ENCODE measurements around the gene NF1. TPM values are rescaled to one million over a fixed set of nuclear protein-coding genes. Genes with fewer than 3 reads are reported as not detected.

Gene NF1
- polyA plus RNA-seq, 3 donors = 1.2 to 7.4 (median 2.1) TPM

GRCh38 chr17:31293581-31293980, 198.8 kb downstream of the NF1 start:
- Histone ChIP-seq H3K27me3 (ENCODE audit: control insufficient read depth in 2 of 2, insufficient read depth in 2 of 2, low read length in 2 of 2) (no peaks in the 10 kb centered on the region), H3K79me2 (ENCODE audit: insufficient read depth, low read length) (no peaks in the 10 kb centered on the region), H3K4me2 (replicated peaks; ENCODE audit: extremely low read depth, low read length, poor library complexity, severe bottlenecking) (no peak overlapping the region), H3K4me3 (replicated peaks in 1 of 3; ENCODE audit: low read depth in 2 of 3, low read length in 3 of 3) (no peak overlapping the region), H4K20me1 (ENCODE audit: insufficient read depth, low read length) (no peaks in the 10 kb centered on the region), H3K4me1 (ENCODE audit: control insufficient read depth in 1 of 2, insufficient read depth in 2 of 2, low read length in 2 of 2) (peaks cover 0 to 13% of the 10 kb centered on the region in 2 donors), H3K27ac (ENCODE audit: low read depth in 1 of 2, low read length in 2 of 2) (no peak overlapping the region), H3K36me3 (replicated peaks in 1 of 2; ENCODE audit: control insufficient read depth in 1 of 2, insufficient read depth in 2 of 2, low read length in 2 of 2) (no peaks in the 10 kb centered on the region), H3K9me3 (replicated peaks in 1 of 2; ENCODE audit: control insufficient read depth in 1 of 2, insufficient read depth in 1 of 2, low read length in 2 of 2) (no peaks in the 10 kb centered on the region), H2AFZ (ENCODE audit: insufficient read depth, low read depth, low read length, poor library complexity, severe bottlenecking) (no peak overlapping the region), H3K9ac (ENCODE audit: insufficient read depth, low read length, poor library complexity, severe bottlenecking) (no peak overlapping the region)
- DNase-seq = no peak
- intact Hi-C loops (cut with micrococcal nuclease) = loop anchor here in 1 of 2 donors (10.0 kb wide), 1 partner anchor 71 kb away; no protein-coding TSS in a partner anchor
- Mint-ChIP-seq H3K4me1 (peaks cover 14% of the 10 kb centered on the region), H3K27me3 (ENCODE audit: low read depth in 3 of 3) (no peaks in the 10 kb centered on the region), H3K36me3 (peaks cover 0 to 14% of the 10 kb centered on the region in 2 donors), H3K27ac (peak overlapping the region in 1 of 7 donors; percentile 53), H3K9me3 (no peaks in the 10 kb centered on the region), H3K4me3 (no peak overlapping the region)
- TF ChIP-seq CTCF (IDR thresholded peaks at IDR 0.05) = no peak
- WGBS (ENCODE audit: insufficient coverage) = no CpG with 5 or more reads among the region's 2 CpGs

GRCh38 chr17:31294231-31294630, 199.5 kb downstream of the NF1 start:
- Mint-ChIP-seq H3K9me3 (no peaks in the 10 kb centered on the region), H3K27ac (no peak overlapping the region), H3K27me3 (ENCODE audit: low read depth in 3 of 3) (no peaks in the 10 kb centered on the region), H3K4me1 (peaks cover 13% of the 10 kb centered on the region), H3K4me3 (no peak overlapping the region), H3K36me3 (peaks cover 0 to 14% of the 10 kb centered on the region in 2 donors)
- Histone ChIP-seq H2AFZ (ENCODE audit: insufficient read depth, low read depth, low read length, poor library complexity, severe bottlenecking) (no peak overlapping the region), H3K9ac (ENCODE audit: insufficient read depth, low read length, poor library complexity, severe bottlenecking) (no peak overlapping the region), H3K36me3 (replicated peaks in 1 of 2; ENCODE audit: control insufficient read depth in 1 of 2, insufficient read depth in 2 of 2, low read length in 2 of 2) (no peaks in the 10 kb centered on the region), H3K9me3 (replicated peaks in 1 of 2; ENCODE audit: control insufficient read depth in 1 of 2, insufficient read depth in 1 of 2, low read length in 2 of 2) (no peaks in the 10 kb centered on the region), H3K4me2 (replicated peaks; ENCODE audit: extremely low read depth, low read length, poor library complexity, severe bottlenecking) (no peak overlapping the region), H3K4me3 (replicated peaks in 1 of 3; ENCODE audit: low read depth in 2 of 3, low read length in 3 of 3) (no peak overlapping the region), H3K27me3 (ENCODE audit: control insufficient read depth in 2 of 2, insufficient read depth in 2 of 2, low read length in 2 of 2) (no peaks in the 10 kb centered on the region), H3K4me1 (ENCODE audit: control insufficient read depth in 1 of 2, insufficient read depth in 2 of 2, low read length in 2 of 2) (peaks cover 0 to 13% of the 10 kb centered on the region in 2 donors), H4K20me1 (ENCODE audit: insufficient read depth, low read length) (no peaks in the 10 kb centered on the region), H3K27ac (ENCODE audit: low read depth in 1 of 2, low read length in 2 of 2) (no peak overlapping the region), H3K79me2 (ENCODE audit: insufficient read depth, low read length) (no peaks in the 10 kb centered on the region)
- WGBS (ENCODE audit: insufficient coverage) = no CpG with 5 or more reads among the region's 3 CpGs
- intact Hi-C loops (cut with micrococcal nuclease) = loop anchor here in 1 of 2 donors (10.0 kb wide), 1 partner anchor 71 kb away; no protein-coding TSS in a partner anchor
- DNase-seq = no peak
- no peak for TF ChIP-seq CTCF (IDR thresholded peaks at IDR 0.05)
